Measurements from ENCODE around the gene FCHSD1. TPM values are rescaled to one million over a fixed set of nuclear protein-coding genes. Genes with fewer than 3 reads are reported as not detected.
A peak's percentile ranks its signal among the peaks of the same experiment; 100 is the strongest.

FCHSD1 gene
- total RNA-seq, 1 donor from 2014 or later: 40.6 TPM

DNA sequence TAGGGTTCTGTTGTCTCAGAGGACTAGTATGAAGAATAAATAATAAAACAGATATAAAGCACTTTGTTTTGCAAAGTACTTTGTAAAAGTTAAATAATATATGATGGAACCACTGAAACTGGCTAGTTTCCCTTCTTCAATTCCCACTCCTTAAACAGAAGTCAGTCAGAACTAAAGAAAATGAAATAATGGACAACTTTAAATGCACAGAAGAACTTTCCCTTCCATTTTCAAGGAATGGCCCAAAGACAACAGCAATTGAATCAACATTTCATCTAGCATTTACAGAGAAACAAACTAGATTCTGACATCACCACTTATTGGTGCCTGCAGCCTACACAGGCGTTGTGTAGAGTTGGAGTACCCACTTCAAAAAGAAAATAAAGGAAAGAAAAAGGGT lies 48.6 kb downstream of the FCHSD1 start:
- Histone ChIP-seq H3K27ac (ENCODE audit: low read depth, low read length) (no peak overlapping the region), H3K27me3 (ENCODE audit: insufficient read depth, low read length) (no peaks in the 10 kb centered on the region), H3K4me2 (ENCODE audit: low read length) (no peak overlapping the region), H3K9me3 (ENCODE audit: insufficient read depth, low read depth, low read length) (no peaks in the 10 kb centered on the region), H3K36me3 (ENCODE audit: insufficient read depth, low read length) (no peaks in the 10 kb centered on the region), H3K4me1 (ENCODE audit: insufficient read depth, low read length) (peaks cover 10% of the 10 kb centered on the region), H3K79me2 (ENCODE audit: insufficient read depth, low read length) (peaks cover 91% of the 10 kb centered on the region), H4K20me1 (ENCODE audit: insufficient read depth, low read length) (peaks cover 36% of the 10 kb centered on the region), H3K9ac (ENCODE audit: low read length) (no peak overlapping the region), H3K4me3 (ENCODE audit: insufficient read depth, low read depth, low read length) (no peak overlapping the region), H2AFZ (ENCODE audit: low read depth, low read length) (no peak overlapping the region)
- Mint-ChIP-seq H3K36me3 (ENCODE audit: low read depth, unreplicated experiment) (no peaks in the 10 kb centered on the region), H3K4me3 (ENCODE audit: unreplicated experiment) (no peak overlapping the region), H3K9me3 (ENCODE audit: unreplicated experiment) (no peaks in the 10 kb centered on the region), H3K27ac (ENCODE audit: unreplicated experiment) (peak overlapping the region; percentile 47), H3K27me3 (ENCODE audit: low read depth, unreplicated experiment) (no peaks in the 10 kb centered on the region), H3K4me1 (ENCODE audit: low read depth, unreplicated experiment) (peaks cover 9% of the 10 kb centered on the region)
- TF ChIP-seq EZH2 (IDR thresholded peaks at IDR 0.05; ENCODE audit: insufficient read depth, low read length): no peak
- TF ChIP-seq, protein P1, sequence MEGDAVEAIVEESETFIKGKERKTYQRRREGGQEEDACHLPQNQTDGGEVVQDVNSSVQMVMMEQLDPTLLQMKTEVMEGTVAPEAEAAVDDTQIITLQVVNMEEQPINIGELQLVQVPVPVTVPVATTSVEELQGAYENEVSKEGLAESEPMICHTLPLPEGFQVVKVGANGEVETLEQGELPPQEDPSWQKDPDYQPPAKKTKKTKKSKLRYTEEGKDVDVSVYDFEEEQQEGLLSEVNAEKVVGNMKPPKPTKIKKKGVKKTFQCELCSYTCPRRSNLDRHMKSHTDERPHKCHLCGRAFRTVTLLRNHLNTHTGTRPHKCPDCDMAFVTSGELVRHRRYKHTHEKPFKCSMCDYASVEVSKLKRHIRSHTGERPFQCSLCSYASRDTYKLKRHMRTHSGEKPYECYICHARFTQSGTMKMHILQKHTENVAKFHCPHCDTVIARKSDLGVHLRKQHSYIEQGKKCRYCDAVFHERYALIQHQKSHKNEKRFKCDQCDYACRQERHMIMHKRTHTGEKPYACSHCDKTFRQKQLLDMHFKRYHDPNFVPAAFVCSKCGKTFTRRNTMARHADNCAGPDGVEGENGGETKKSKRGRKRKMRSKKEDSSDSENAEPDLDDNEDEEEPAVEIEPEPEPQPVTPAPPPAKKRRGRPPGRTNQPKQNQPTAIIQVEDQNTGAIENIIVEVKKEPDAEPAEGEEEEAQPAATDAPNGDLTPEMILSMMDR (IDR thresholded peaks at IDR 0.05; ENCODE audit: insufficient read depth, low read depth, low read length): no peak
- DNase-seq (ENCODE audit: low read depth) (no peak), FAIRE-seq (no peak)

GRCh38 chr5:141598391-141599345 lies 52.5 kb downstream of the FCHSD1 start:
- Mint-ChIP-seq H3K27ac (ENCODE audit: unreplicated experiment) (no peak overlapping the region), H3K27me3 (ENCODE audit: low read depth, unreplicated experiment) (no peaks in the 10 kb centered on the region), H3K4me1 (ENCODE audit: low read depth, unreplicated experiment) (peaks cover 2% of the 10 kb centered on the region), H3K36me3 (ENCODE audit: low read depth, unreplicated experiment) (peaks cover 3% of the 10 kb centered on the region), H3K9me3 (ENCODE audit: unreplicated experiment) (no peaks in the 10 kb centered on the region), H3K4me3 (ENCODE audit: unreplicated experiment) (no peak overlapping the region)
- TF ChIP-seq, protein P1 (IDR thresholded peaks at IDR 0.05; ENCODE audit: insufficient read depth, low read depth, low read length): no peak
- TF ChIP-seq EZH2 (IDR thresholded peaks at IDR 0.05; ENCODE audit: insufficient read depth, low read length): no peak
- peaks cover 79% of the 10 kb centered on the region for H3K79me2 ChIP-seq (ENCODE audit: insufficient read depth, low read length)
- H3K36me3 ChIP-seq (ENCODE audit: insufficient read depth, low read length): no peaks in the 10 kb centered on the region
- H3K9me3 ChIP-seq (ENCODE audit: insufficient read depth, low read depth, low read length): no peaks in the 10 kb centered on the region
- H2AFZ ChIP-seq (ENCODE audit: low read depth, low read length): no peak overlapping the region
- H3K27me3 ChIP-seq (ENCODE audit: insufficient read depth, low read length): no peaks in the 10 kb centered on the region
- peaks cover 35% of the 10 kb centered on the region for H4K20me1 ChIP-seq (ENCODE audit: insufficient read depth, low read length)
- no peak overlapping the region for H3K4me3 ChIP-seq (ENCODE audit: insufficient read depth, low read depth, low read length)
- no peak overlapping the region for H3K9ac ChIP-seq (ENCODE audit: low read length)
- H3K4me2 ChIP-seq (ENCODE audit: low read length): peak overlapping the region; percentile 25
- no peak for FAIRE-seq
- H3K4me1 ChIP-seq (ENCODE audit: insufficient read depth, low read length): no peaks in the 10 kb centered on the region
- H3K27ac ChIP-seq (ENCODE audit: low read depth, low read length): no peak overlapping the region
- DNase-seq (ENCODE audit: low read depth): peak; percentile 57

GRCh38 chr5:141597814-141598213 lies 53.4 kb downstream of the FCHSD1 start:
- H3K27ac ChIP-seq (ENCODE audit: low read depth, low read length): no peak overlapping the region
- no peak for TF ChIP-seq EZH2 (IDR thresholded peaks at IDR 0.05; ENCODE audit: insufficient read depth, low read length)
- TF ChIP-seq, protein P1 (IDR thresholded peaks at IDR 0.05; ENCODE audit: insufficient read depth, low read depth, low read length): no peak
- H2AFZ ChIP-seq (ENCODE audit: low read depth, low read length): no peak overlapping the region
- no peak overlapping the region for H3K4me3 ChIP-seq (ENCODE audit: insufficient read depth, low read depth, low read length)
- no peak overlapping the region for H3K4me2 ChIP-seq (ENCODE audit: low read length)
- Mint-ChIP-seq H3K27ac (ENCODE audit: unreplicated experiment) (no peak overlapping the region), H3K27me3 (ENCODE audit: low read depth, unreplicated experiment) (no peaks in the 10 kb centered on the region), H3K36me3 (ENCODE audit: low read depth, unreplicated experiment) (peaks cover 3% of the 10 kb centered on the region), H3K4me3 (ENCODE audit: unreplicated experiment) (no peak overlapping the region), H3K4me1 (ENCODE audit: low read depth, unreplicated experiment) (peaks cover 2% of the 10 kb centered on the region), H3K9me3 (ENCODE audit: unreplicated experiment) (no peaks in the 10 kb centered on the region)
- peaks cover 34% of the 10 kb centered on the region for H4K20me1 ChIP-seq (ENCODE audit: insufficient read depth, low read length)
- H3K9me3 ChIP-seq (ENCODE audit: insufficient read depth, low read depth, low read length): no peaks in the 10 kb centered on the region
- no peaks in the 10 kb centered on the region for H3K27me3 ChIP-seq (ENCODE audit: insufficient read depth, low read length)
- H3K36me3 ChIP-seq (ENCODE audit: insufficient read depth, low read length): no peaks in the 10 kb centered on the region
- FAIRE-seq (no peak), DNase-seq (ENCODE audit: low read depth) (no peak)
- peaks cover 70% of the 10 kb centered on the region for H3K79me2 ChIP-seq (ENCODE audit: insufficient read depth, low read length)
- no peaks in the 10 kb centered on the region for H3K4me1 ChIP-seq (ENCODE audit: insufficient read depth, low read length)
- no peak overlapping the region for H3K9ac ChIP-seq (ENCODE audit: low read length)
